GM12875 (cell line): ENCODE results near the gene ARL6IP5.

Experiments
- H3K4me3 ChIP-seq: one replicate; pipeline ENCODE4 v1.5.1; 2011; ENCODE audit warnings: low read depth, low read length, control low read depth
- TF ChIP-seq, protein P1 (sequence below): IDR thresholded peaks from 2 replicates; pipeline ENCODE4 v1.5.1; 2011; ENCODE audit warnings: low read depth, mild to moderate bottlenecking, control low read depth, inconsistent platforms, low read length, moderate library complexity, borderline replicate concordance; ENCODE audit not compliant: insufficient read depth

Gene ARL6IP5

DNA sequence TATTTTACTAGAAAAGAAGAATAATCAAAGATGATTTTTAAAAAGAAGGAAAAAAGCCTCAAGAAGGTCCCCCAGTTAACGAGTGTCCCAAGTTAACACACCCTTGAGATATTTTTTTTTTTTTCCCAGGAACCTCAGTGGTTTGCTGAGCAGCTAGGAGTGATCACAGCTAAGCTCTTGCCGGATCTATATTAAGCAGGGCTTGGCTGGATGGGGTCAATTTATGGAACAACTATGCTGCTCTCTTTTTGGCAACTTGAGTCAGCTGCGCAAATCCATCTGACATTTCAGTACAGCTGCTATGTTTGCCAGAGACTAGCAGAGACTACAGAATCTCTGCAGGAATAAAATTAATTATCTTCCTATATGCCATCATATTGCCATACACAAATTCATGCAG is 37.7 kb downstream of the ARL6IP5 start, which contains the start of gene LMOD3:
TSS of gene LMOD3 (minus strand) at position 193 of the 400 bp plus-strand sequence. CDS start 209 bp downstream, outside the sequence.
- TF ChIP-seq, protein P1, sequence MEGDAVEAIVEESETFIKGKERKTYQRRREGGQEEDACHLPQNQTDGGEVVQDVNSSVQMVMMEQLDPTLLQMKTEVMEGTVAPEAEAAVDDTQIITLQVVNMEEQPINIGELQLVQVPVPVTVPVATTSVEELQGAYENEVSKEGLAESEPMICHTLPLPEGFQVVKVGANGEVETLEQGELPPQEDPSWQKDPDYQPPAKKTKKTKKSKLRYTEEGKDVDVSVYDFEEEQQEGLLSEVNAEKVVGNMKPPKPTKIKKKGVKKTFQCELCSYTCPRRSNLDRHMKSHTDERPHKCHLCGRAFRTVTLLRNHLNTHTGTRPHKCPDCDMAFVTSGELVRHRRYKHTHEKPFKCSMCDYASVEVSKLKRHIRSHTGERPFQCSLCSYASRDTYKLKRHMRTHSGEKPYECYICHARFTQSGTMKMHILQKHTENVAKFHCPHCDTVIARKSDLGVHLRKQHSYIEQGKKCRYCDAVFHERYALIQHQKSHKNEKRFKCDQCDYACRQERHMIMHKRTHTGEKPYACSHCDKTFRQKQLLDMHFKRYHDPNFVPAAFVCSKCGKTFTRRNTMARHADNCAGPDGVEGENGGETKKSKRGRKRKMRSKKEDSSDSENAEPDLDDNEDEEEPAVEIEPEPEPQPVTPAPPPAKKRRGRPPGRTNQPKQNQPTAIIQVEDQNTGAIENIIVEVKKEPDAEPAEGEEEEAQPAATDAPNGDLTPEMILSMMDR = no peak
- H3K4me3 ChIP-seq = no peak within 1 kb of the TSS

DNA sequence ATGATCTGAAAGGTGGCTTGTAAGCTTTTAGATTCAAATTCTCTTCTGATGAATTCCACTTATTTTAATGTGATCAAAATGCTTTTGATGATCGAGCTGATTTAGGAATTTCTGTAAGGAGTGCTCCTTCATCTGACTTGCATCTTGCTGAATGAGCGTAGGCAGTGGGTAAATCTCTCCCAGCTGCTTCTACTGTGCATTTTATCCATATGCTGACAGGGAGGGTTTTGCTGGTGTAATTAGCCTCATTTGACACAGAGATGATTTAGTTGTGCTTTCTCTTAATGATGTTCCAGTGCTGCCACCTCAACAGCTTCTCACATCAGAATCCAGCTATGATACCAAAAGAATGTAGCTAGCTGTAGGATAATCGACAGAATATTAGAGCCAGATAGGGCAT is 41.5 kb downstream of the ARL6IP5 start:
- TF ChIP-seq, protein P1 = no peak
- H3K4me3 ChIP-seq = no peak overlapping the region

DNA sequence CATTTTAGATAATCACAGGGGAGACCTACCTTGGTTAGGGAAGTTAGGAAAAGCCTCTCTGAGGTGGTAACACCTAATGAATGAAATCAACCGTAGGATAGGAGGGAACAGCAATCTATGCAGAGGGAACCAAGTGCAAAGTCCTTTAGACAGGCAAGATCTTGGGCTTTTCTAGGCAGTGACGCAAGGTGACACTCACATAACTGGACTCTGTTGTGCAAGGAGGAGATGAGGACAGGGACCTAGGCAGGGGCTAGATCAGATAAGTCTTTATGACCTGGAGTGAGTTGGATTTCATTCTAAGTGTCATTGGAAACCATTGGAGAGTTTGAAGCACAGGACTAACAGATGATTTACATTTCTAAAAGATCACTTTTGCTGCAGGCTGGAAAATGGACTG is 42.3 kb downstream of the ARL6IP5 start:
- H3K4me3 ChIP-seq = no peak overlapping the region
- TF ChIP-seq, protein P1 = no peak

DNA sequence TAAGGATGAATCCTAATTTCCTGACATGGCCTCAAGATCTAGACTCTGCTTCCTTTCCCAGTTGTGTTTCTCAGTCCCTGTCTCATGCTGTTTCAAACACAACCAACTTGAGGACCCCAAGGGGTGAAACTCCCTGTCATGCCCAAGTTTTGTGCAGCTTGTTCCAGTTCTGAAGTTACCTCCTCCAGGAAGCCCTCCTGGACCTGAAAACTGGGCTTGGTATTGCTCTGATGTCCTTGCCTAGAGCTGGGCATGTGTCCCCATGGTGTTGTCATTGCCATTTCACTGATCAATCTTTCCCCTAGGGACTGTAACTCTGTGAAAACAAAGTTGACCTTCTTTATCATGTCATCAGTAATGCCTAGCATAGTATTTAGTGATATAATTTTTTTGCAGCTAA is 43.8 kb downstream of the ARL6IP5 start:
- TF ChIP-seq, protein P1 = no peak
- no peak overlapping the region for H3K4me3 ChIP-seq

DNA sequence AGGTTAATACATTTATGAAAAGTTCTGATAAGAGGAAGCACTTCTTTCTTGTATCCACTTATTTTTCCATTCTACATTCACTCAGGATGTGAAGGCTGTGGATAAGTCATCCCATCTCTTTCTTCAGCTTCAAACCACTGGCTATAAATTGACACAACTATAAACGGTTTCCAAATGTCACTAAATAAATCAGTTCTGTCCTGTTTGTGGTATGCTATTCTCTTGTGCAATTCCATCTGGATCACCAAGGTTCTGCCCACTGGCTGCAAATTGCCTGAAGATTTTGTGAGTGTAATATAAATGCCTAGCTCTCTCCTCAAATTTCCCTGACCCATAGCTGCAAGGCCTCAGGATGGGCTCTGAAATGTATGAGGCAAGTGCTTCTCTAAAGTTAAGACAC is 44.8 kb downstream of the ARL6IP5 start:
- no peak overlapping the region for H3K4me3 ChIP-seq
- TF ChIP-seq, protein P1 = no peak

DNA sequence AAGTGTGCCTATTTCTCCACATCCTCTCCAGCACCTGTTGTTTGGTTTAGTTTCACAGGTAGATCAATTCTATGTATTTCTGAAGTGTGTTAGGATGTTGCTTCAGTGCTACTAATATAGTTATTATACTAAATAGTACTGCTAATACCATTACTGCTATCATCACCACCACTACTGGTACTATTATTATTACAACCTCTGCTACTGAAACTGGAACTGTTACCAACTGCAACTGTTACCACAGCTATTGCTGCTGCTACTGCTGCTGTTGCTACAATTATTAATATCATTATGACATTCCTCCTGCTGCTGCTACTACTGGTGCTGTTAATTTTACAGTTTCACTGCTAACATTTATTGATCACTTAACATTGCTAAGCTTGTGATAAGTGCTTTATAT is 46.0 kb downstream of the ARL6IP5 start:
- no peak overlapping the region for H3K4me3 ChIP-seq
- TF ChIP-seq, protein P1 = no peak

DNA sequence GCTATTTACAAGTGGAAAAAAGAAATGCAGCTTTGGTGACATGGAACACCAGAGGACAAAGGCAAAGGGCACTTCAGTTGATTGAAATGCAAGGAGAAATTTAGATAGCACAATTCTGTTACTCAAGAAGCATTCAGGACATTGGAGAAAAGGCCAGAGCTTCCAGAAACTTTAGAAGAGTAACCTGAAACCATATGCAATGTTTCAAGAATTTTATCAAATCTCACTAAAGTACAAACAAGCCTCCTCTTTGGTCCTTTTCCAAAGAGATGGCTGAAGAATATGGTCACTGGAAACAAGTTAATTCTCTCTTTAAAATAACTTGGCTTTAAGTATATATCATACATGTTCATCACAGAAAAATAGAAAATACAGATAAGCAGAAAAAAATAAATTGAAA is 52.3 kb downstream of the ARL6IP5 start:
- TF ChIP-seq, protein P1 = no peak
- H3K4me3 ChIP-seq = no peak overlapping the region
